ENCODE results near the gene FAP.

Gene FAP

GRCh38 chr2:162126527-162126926 lies 116.7 kb downstream of the FAP start:
- DNase-seq (ENCODE audit: low read depth in 2 of 2) = no peak

GRCh38 chr2:162126111-162126519 lies 117.1 kb downstream of the FAP start:
- DNase-seq (ENCODE audit: low read depth in 2 of 2) = no peak

- DNase-seq (ENCODE audit: low read depth in 2 of 2) = no peak
Observed at GRCh38 chr2:162125138-162125537, 118.1 kb downstream of the FAP start.

GRCh38 chr2:162123806-162124758 lies 119.2 kb downstream of the FAP start:
- no peak for DNase-seq (ENCODE audit: low read depth in 2 of 2)

Measured in stimulated activated CD8-positive, alpha-beta memory T cell treated with anti-CD3 and anti-CD28 coated beads, Interleukin-7, amount 100 ng/mL, for 4 hours (primary cell).